Mucosa of gallbladder (tissue), 1 donor: ENCODE results near the gene CTTNBP2NL. TPM values are rescaled to one million over a fixed set of nuclear protein-coding genes. Genes with fewer than 3 reads are reported as not detected.
"Not testable (repeated sequence)": the region's sequence is repeated elsewhere in the genome, so short reads cannot be mapped to it uniquely, and the experiment has no call there.

ENCODE experiments used
- DNase-seq: peaks from one replicate; pipeline ENCODE4 v3.0.0-alpha.2; 2020; ENCODE audit warnings: low spot score
- total RNA-seq: library from RNA; stranded (reverse); gene quantifications from one replicate; pipeline ENCODE4 v1.2.1, GENCODE V29; 2021
- donor health status: DM: no; HTN: no; CAD: no.

The CTTNBP2NL gene
- total RNA-seq, 1 donor from 2014 or later = 56.0 TPM

- no peak for DNase-seq
Observed at GRCh38 chr1:112386024-112386723, 9.8 kb upstream of the CTTNBP2NL start.

- no peak for DNase-seq
Observed at GRCh38 chr1:112386731-112387346, 9.2 kb upstream of the CTTNBP2NL start.

GRCh38 chr1:112387807-112388206 lies 8.2 kb upstream of the CTTNBP2NL start:
- no peak for DNase-seq

GRCh38 chr1:112388436-112388835 lies 7.6 kb upstream of the CTTNBP2NL start:
- no peak for DNase-seq

GRCh38 chr1:112389689-112390088 lies 6.3 kb upstream of the CTTNBP2NL start:
- no peak for DNase-seq

GRCh38 chr1:112390335-112390734 lies 5.7 kb upstream of the CTTNBP2NL start:
- DNase-seq = not testable (repeated sequence)

- DNase-seq = peak; percentile 92
Observed at GRCh38 chr1:112390775-112391602, 5.0 kb upstream of the CTTNBP2NL start.

GRCh38 chr1:112391603-112391940 lies 4.4 kb upstream of the CTTNBP2NL start:
- no peak for DNase-seq

GRCh38 chr1:112393631-112393974 lies 2.4 kb upstream of the CTTNBP2NL start:
- no peak for DNase-seq

GRCh38 chr1:112394743-112395062 lies 1.3 kb upstream of the CTTNBP2NL start:
- DNase-seq = no peak

GRCh38 chr1:112395256-112395820 lies 676 bp upstream of the CTTNBP2NL start:
- no peak for DNase-seq

- no peak for DNase-seq
Observed at GRCh38 chr1:112396653-112397471, 848 bp downstream of the CTTNBP2NL start.

- no peak for DNase-seq
Observed at GRCh38 chr1:112397841-112398240, 1.8 kb downstream of the CTTNBP2NL start.

- DNase-seq = no peak
Observed at GRCh38 chr1:112399456-112399855, 3.4 kb downstream of the CTTNBP2NL start.

GRCh38 chr1:112400706-112401105 lies 4.7 kb downstream of the CTTNBP2NL start:
- DNase-seq = not testable (repeated sequence)

GRCh38 chr1:112402682-112403643 lies 6.9 kb downstream of the CTTNBP2NL start:
- DNase-seq = no peak

GRCh38 chr1:112406771-112407170 lies 10.8 kb downstream of the CTTNBP2NL start:
- DNase-seq = no peak

- DNase-seq = no peak
Observed at GRCh38 chr1:112409414-112409813, 13.4 kb downstream of the CTTNBP2NL start.

GRCh38 chr1:112410673-112411072 lies 14.7 kb downstream of the CTTNBP2NL start:
- no peak for DNase-seq

- no peak for DNase-seq
Observed at GRCh38 chr1:112417271-112417670, 21.3 kb downstream of the CTTNBP2NL start.
